ENCODE results near the gene SMC5.

DNA sequence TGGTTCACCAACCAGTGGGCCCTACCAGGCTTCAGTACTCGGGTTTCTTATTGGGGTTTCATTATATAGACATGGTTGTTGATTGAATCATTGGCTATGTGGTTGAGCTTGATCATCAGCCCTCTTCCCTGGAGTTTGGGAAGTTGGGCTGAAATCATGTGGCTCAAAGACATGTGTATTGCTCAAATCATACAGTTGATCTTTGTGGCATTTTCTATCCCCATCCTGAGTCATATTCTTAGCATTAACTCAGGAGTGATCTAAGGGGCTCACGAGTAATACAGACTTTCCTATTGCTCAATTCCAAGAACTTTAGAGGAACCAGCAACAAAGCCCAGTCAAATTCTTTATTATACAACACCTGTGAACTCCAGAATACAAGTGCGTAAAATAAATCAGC is 66.2 kb downstream of the SMC5 start:
- TF ChIP-seq SUZ12 (IDR thresholded peaks at IDR 0.05; ENCODE audit: extremely low read depth, insufficient read depth, insufficient read length) (no peak), YY1 (IDR thresholded peaks at IDR 0.05; ENCODE audit: insufficient read depth, insufficient read length) (no peak), ZNF274 (IDR thresholded peaks at IDR 0.05; ENCODE audit: low read depth, low read length) (no peak)
